A673 (cell line): ENCODE data around the gene SHISA9. TPM values are rescaled to one million over a fixed set of nuclear protein-coding genes. Genes with fewer than 3 reads are reported as not detected.
"Not testable (repeated sequence)": the region's sequence is repeated elsewhere in the genome, so short reads cannot be mapped to it uniquely, and the experiment has no call there.

Experiments
- BruUV-seq: library from RNA; stranded (reverse); fragments of 400-500 nt; replicated peaks from 2 replicates; lab custom pipeline; 2021; lab: Mats Ljungman, UMichigan
- CTCF ChIA-PET: fragments of 300-600 bp; sonication (Branson Sonifier 250); formaldehyde crosslinking; loops from one replicate; lab custom pipeline; 2022; ENCODE audit warnings: antibody characterized with exemption; lab: Charles Lee
- POLR2A ChIA-PET: fragments of 300-600 bp; sonication (Branson Sonifier 250); formaldehyde crosslinking; loops from one replicate; lab custom pipeline; 2022; ENCODE audit warnings: antibody characterized with exemption; ENCODE audit not compliant: low non-redundant PET; lab: Charles Lee
- DNase-seq: peaks from one replicate; pipeline ENCODE4 v3.0.0-alpha.2; 2015; ENCODE audit warnings: low spot score
- H3K27ac ChIP-seq: fragments of 200-600 bp; sonication (generic); 2 replicates; pipeline ENCODE4 v1.5.1; 2016; ENCODE audit warnings: mixed run types, low read depth, mild to moderate bottlenecking, mixed read lengths, antibody characterized with exemption, low read length; ENCODE audit not compliant: poor library complexity, severe bottlenecking
- H3K27me3 ChIP-seq: fragments of 200-600 bp; sonication (generic); replicated peaks from 2 replicates; pipeline ENCODE4 v1.6.1; 2017; ENCODE audit warnings: mixed run types, low read depth, mild to moderate bottlenecking, mixed read lengths, antibody characterized with exemption, low read length; ENCODE audit not compliant: insufficient read depth, poor library complexity
- H3K36me3 ChIP-seq: fragments of 200-600 bp; sonication (generic); 2 replicates; pipeline ENCODE4 v1.6.1; 2016; ENCODE audit warnings: mixed run types, mild to moderate bottlenecking, mixed read lengths, antibody characterized with exemption, low read length; ENCODE audit not compliant: insufficient read depth, poor library complexity, severe bottlenecking
- H3K4me1 ChIP-seq: fragments of 200-600 bp; sonication (generic); 2 replicates; pipeline ENCODE4 v1.6.1; 2017; ENCODE audit warnings: mixed run types, mild to moderate bottlenecking, mixed read lengths, antibody characterized with exemption, low read length; ENCODE audit not compliant: insufficient read depth, poor library complexity, severe bottlenecking
- H3K4me3 ChIP-seq: fragments of 200-600 bp; sonication (generic); 2 replicates; pipeline ENCODE4 v1.5.1; 2016; ENCODE audit warnings: low read depth, mixed run types, mild to moderate bottlenecking, mixed read lengths, low read length; ENCODE audit not compliant: poor library complexity, severe bottlenecking
- H3K9me3 ChIP-seq: fragments of 200-600 bp; sonication (generic); 2 replicates; pipeline ENCODE4 v1.6.1; 2016; ENCODE audit warnings: mixed run types, low read depth, mild to moderate bottlenecking, mixed read lengths, antibody characterized with exemption, low read length; ENCODE audit not compliant: poor library complexity, severe bottlenecking
- EZH2 ChIP-seq: fragments of 200-600 bp; sonication (generic); IDR thresholded peaks from 2 replicates; pipeline ENCODE4 v1.6.1; 2017; ENCODE audit warnings: borderline replicate concordance, low read depth, mild to moderate bottlenecking, mixed read lengths, antibody characterized with exemption, low read length; ENCODE audit not compliant: poor library complexity, severe bottlenecking
- intact Hi-C: fragments of 100-400 bp; cut with micrococcal nuclease; formaldehyde crosslinking; loops from one replicate; pipeline ENCODE4 v1.10.0; 2022; ENCODE audit not compliant: unreplicated experiment
- total RNA-seq: library from RNA; stranded (reverse); gene quantifications from 2 replicates; pipeline ENCODE4 v1.2.3, GENCODE V29; 2021
- TF ChIP-seq, protein P1 (sequence below): fragments of 300-800, 200-600 bp; sonication (generic); conservative IDR thresholded peaks from 2 replicates; pipeline ENCODE4 v1.5.1; 2017; ENCODE audit warnings: low read depth, mild to moderate bottlenecking, antibody characterized with exemption, low read length, moderate library complexity, mixed read lengths

SHISA9 gene
- total RNA-seq, 1 experiment from 2014 or later: not detected

DNA sequence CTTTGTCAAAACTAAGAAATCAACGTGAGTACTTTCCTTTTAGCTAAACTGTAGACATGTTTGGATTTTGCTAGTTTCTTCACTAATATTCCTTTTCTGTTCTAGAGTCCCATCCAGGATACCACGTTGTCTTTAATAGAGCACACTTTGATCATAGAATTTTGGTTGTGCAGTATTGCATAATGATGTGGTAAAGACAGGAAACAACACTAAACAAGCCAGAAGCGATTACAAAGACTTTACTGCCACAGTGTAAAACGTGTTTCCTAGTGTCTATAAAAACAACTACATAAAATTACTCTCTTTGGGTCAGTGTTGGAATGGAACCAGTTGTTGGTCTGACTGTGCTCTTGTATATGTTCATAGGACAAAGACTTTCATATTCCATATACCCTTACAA, 19.3 kb downstream of the SHISA9 start:
- CTCF ChIA-PET: no interaction called here
- no peak overlapping the region for H3K4me3 ChIP-seq
- intact Hi-C loops: no loop called here

DNA sequence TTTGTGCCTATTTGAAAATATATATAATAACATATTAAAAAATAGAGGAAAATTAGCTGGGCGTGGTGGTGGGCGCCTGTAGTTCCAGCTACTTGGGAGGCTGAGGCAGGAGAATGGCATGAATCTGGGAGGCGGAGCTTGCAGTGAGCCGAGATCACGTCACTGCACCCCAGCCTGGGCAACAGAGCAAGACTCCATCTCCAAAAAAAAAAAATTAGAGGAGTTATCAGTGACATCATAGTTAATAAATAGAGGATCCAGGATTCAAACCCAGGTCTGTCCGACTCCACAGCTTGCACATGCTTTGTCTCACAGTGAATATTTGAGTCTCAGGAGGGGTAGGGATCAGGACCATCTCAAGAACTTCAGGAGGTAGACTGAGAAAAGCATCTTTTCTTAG, 22.2 kb downstream of the SHISA9 start:
- POLR2A ChIA-PET, H3K4me1 ChIP-seq, H3K4me3 ChIP-seq, CTCF ChIA-PET, H3K27me3 ChIP-seq, H3K36me3 ChIP-seq, H3K27ac ChIP-seq, H3K9me3 ChIP-seq, BruUV-seq, DNase-seq, intact Hi-C loops: not testable (repeated sequence)

More for the DNA sequence above, 19.3 kb downstream of the SHISA9 start:
- no peaks in the 10 kb centered on the region for H3K27me3 ChIP-seq
- POLR2A ChIA-PET: no interaction called here
- H3K36me3 ChIP-seq: no peaks in the 10 kb centered on the region
- no TSS peak for BruUV-seq
- no peak for TF ChIP-seq EZH2
- TF ChIP-seq, protein P1, sequence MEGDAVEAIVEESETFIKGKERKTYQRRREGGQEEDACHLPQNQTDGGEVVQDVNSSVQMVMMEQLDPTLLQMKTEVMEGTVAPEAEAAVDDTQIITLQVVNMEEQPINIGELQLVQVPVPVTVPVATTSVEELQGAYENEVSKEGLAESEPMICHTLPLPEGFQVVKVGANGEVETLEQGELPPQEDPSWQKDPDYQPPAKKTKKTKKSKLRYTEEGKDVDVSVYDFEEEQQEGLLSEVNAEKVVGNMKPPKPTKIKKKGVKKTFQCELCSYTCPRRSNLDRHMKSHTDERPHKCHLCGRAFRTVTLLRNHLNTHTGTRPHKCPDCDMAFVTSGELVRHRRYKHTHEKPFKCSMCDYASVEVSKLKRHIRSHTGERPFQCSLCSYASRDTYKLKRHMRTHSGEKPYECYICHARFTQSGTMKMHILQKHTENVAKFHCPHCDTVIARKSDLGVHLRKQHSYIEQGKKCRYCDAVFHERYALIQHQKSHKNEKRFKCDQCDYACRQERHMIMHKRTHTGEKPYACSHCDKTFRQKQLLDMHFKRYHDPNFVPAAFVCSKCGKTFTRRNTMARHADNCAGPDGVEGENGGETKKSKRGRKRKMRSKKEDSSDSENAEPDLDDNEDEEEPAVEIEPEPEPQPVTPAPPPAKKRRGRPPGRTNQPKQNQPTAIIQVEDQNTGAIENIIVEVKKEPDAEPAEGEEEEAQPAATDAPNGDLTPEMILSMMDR: no peak
- no peak overlapping the region for H3K27ac ChIP-seq
- H3K9me3 ChIP-seq: no peaks in the 10 kb centered on the region
- no peaks in the 10 kb centered on the region for H3K4me1 ChIP-seq
- DNase-seq: no peak

DNA sequence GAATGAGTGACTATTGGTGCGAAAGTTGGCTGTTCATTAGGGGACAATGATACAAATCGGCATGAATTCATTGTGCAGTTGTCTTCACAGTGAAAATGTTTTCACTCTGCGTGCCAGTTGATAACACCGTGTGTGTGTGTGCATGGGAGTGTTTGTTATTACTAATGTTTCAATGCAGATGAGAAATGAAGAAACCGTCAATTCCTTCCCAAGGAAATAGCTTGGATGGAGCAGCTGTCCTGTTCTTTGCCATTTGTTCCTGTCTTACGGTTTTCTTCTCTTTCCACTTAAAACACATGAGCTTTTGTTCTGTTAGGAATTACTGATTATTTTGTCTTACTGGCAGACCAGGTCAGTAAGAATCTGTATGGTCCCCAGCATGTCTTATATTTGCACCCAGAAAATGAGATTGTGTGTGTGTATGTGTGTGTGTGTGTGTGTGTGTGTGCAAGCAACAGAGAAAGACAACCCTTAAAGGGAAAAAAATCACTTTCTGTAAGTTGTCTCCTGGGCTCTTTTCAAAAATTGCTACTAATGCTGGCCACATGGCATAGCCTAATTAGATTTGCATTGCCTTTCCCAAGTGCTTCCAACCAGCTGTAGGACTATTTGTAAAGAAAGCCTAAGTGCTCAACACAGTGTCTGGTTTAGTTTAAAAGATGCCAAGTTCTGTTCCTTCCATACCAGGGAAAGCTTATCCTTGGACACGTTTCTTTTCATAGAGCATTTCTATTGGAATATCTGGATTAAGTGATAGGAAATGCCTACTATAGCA, 23.8 kb downstream of the SHISA9 start:
- H3K9me3 ChIP-seq: peaks cover 8% of the 10 kb centered on the region
- intact Hi-C loops: no loop called here
- no peaks in the 10 kb centered on the region for H3K4me1 ChIP-seq
- DNase-seq: no peak
- no peaks in the 10 kb centered on the region for H3K36me3 ChIP-seq
- H3K4me3 ChIP-seq: no peak overlapping the region
- H3K27ac ChIP-seq: no peak overlapping the region
- ChIA-PET CTCF (no interaction called here), POLR2A (no interaction called here)
- no TSS peak for BruUV-seq
- H3K27me3 ChIP-seq: no peaks in the 10 kb centered on the region
- TF ChIP-seq, protein P1: no peak
- TF ChIP-seq EZH2: no peak

DNA sequence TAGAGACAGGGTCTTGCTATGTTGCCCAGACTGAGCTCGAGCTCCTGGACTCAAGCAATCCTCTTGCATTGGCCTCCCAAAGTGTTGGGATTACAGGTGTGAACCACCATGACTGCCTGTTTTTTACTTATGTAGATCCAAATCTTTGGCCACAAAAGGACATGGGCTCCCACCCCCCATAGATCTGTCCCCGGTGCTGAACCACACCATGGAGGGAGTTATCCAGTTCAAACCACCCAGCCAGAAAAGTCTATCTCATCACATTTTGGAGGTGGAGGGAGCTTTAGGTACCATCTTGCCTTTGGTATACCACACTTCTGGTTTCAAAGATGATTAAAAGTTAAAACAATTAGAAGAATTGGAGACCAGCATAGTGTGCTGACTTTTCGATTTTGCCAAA, 26.2 kb downstream of the SHISA9 start:
- no peak overlapping the region for H3K27ac ChIP-seq
- H3K4me1 ChIP-seq: no peaks in the 10 kb centered on the region
- no peak overlapping the region for H3K4me3 ChIP-seq
- BruUV-seq: no TSS peak
- TF ChIP-seq EZH2: no peak
- TF ChIP-seq, protein P1: no peak
- no peak for DNase-seq
- H3K9me3 ChIP-seq: peaks cover 8% of the 10 kb centered on the region
- ChIA-PET POLR2A (no interaction called here), CTCF (no interaction called here)
- no peaks in the 10 kb centered on the region for H3K27me3 ChIP-seq
- intact Hi-C loops: no loop called here
- no peaks in the 10 kb centered on the region for H3K36me3 ChIP-seq
